ENCODE measurements around the gene REG3G.

Gene REG3G

GRCh38 chr2:79025421-79025820, at the start of gene REG3G:
Gene REG3G, plus strand, starts transcription at chr2:79025702. Its CDS starts 392 bp downstream, at chr2:79026094.
- Histone ChIP-seq H3K9me3 (ENCODE audit: insufficient read depth, low read depth, low read length) (no peaks in the 10 kb centered on the region), H3K4me3 (ENCODE audit: low read length, poor library complexity, severe bottlenecking) (no peak within 1 kb of the TSS), H3F3A (ENCODE audit: low read depth) (no peaks in the 10 kb centered on the region), H3K4me2 (ENCODE audit: low read depth, low read length, poor library complexity, severe bottlenecking) (no peak within 1 kb of the TSS), H3K36me3 (ENCODE audit: insufficient read depth, low read length) (no peaks in the 10 kb centered on the region), H3K79me2 (ENCODE audit: insufficient read depth, low read length) (no peaks in the 10 kb centered on the region), H4K20me1 (ENCODE audit: insufficient read depth, low read length, poor library complexity, severe bottlenecking) (no peaks in the 10 kb centered on the region), H3K27me3 (ENCODE audit: insufficient read depth, low read length, poor library complexity, severe bottlenecking) (no peaks in the 10 kb centered on the region), H2AFZ (ENCODE audit: low read length) (no peak within 1 kb of the TSS), H3K9ac (ENCODE audit: low read depth, low read length, poor library complexity, severe bottlenecking) (no peak within 1 kb of the TSS), H3K9me2 (replicated peaks; ENCODE audit: low read depth, low read length) (no peaks in the 10 kb centered on the region), H3K4me1 (ENCODE audit: insufficient read depth, low read length, poor library complexity, severe bottlenecking) (no peaks in the 10 kb centered on the region)
- TF ChIP-seq CTCF (conservative IDR thresholded peaks at IDR 0.05; ENCODE audit: low read length), result no peak
- no peak for TF ChIP-seq EZH2phosphoT487 (IDR thresholded peaks at IDR 0.05; ENCODE audit: borderline replicate concordance)

GRCh38 chr2:78977661-78978145, 47.8 kb upstream of the REG3G start:
- Histone ChIP-seq H2AFZ (ENCODE audit: low read length) (no peak overlapping the region), H3K27me3 (ENCODE audit: insufficient read depth, low read length, poor library complexity, severe bottlenecking) (no peaks in the 10 kb centered on the region), H3K9me2 (replicated peaks; ENCODE audit: low read depth, low read length) (no peaks in the 10 kb centered on the region), H3F3A (ENCODE audit: low read depth) (no peaks in the 10 kb centered on the region), H3K4me2 (ENCODE audit: low read depth, low read length, poor library complexity, severe bottlenecking) (no peak overlapping the region), H3K4me3 (ENCODE audit: low read length, poor library complexity, severe bottlenecking) (no peak overlapping the region), H3K4me1 (ENCODE audit: insufficient read depth, low read length, poor library complexity, severe bottlenecking) (no peaks in the 10 kb centered on the region), H3K79me2 (ENCODE audit: insufficient read depth, low read length) (no peaks in the 10 kb centered on the region), H4K20me1 (ENCODE audit: insufficient read depth, low read length, poor library complexity, severe bottlenecking) (no peaks in the 10 kb centered on the region), H3K9ac (ENCODE audit: low read depth, low read length, poor library complexity, severe bottlenecking) (no peak overlapping the region), H3K9me3 (ENCODE audit: insufficient read depth, low read depth, low read length) (no peaks in the 10 kb centered on the region), H3K36me3 (ENCODE audit: insufficient read depth, low read length) (no peaks in the 10 kb centered on the region)
- TF ChIP-seq CTCF (conservative IDR thresholded peaks at IDR 0.05; ENCODE audit: low read length), result no peak
- no peak for TF ChIP-seq EZH2phosphoT487 (IDR thresholded peaks at IDR 0.05; ENCODE audit: borderline replicate concordance)

- H3K36me3 ChIP-seq (ENCODE audit: insufficient read depth, low read length), result no peaks in the 10 kb centered on the region
These were observed 47.2 kb upstream of the REG3G start for GRCh38 chr2:78978340-78978739.

More at GRCh38 chr2:78978340-78978739, 47.2 kb upstream of the REG3G start:
- Histone ChIP-seq H3K79me2 (ENCODE audit: insufficient read depth, low read length) (no peaks in the 10 kb centered on the region), H3F3A (ENCODE audit: low read depth) (no peaks in the 10 kb centered on the region), H3K4me1 (ENCODE audit: insufficient read depth, low read length, poor library complexity, severe bottlenecking) (no peaks in the 10 kb centered on the region), H3K4me3 (ENCODE audit: low read length, poor library complexity, severe bottlenecking) (no peak overlapping the region), H3K27me3 (ENCODE audit: insufficient read depth, low read length, poor library complexity, severe bottlenecking) (no peaks in the 10 kb centered on the region), H3K9me2 (replicated peaks; ENCODE audit: low read depth, low read length) (no peaks in the 10 kb centered on the region), H2AFZ (ENCODE audit: low read length) (no peak overlapping the region), H4K20me1 (ENCODE audit: insufficient read depth, low read length, poor library complexity, severe bottlenecking) (no peaks in the 10 kb centered on the region), H3K9ac (ENCODE audit: low read depth, low read length, poor library complexity, severe bottlenecking) (no peak overlapping the region), H3K9me3 (ENCODE audit: insufficient read depth, low read depth, low read length) (no peaks in the 10 kb centered on the region), H3K4me2 (ENCODE audit: low read depth, low read length, poor library complexity, severe bottlenecking) (no peak overlapping the region)
- TF ChIP-seq CTCF (conservative IDR thresholded peaks at IDR 0.05; ENCODE audit: low read length) (no peak), EZH2phosphoT487 (IDR thresholded peaks at IDR 0.05; ENCODE audit: borderline replicate concordance) (no peak)

Data from Loucy (cell line).